Fibroblast of lung (primary cell): ENCODE measurements around the gene ZEB2. TPM values are rescaled to one million over a fixed set of nuclear protein-coding genes. Genes with fewer than 3 reads are reported as not detected.

Source experiments
- DNase-seq, 2 donors: peaks; one replicate each; pipeline versions ENCODE4 v3.0.0 to v3.0.0-alpha.2; 2010; ENCODE audit warnings: low read depth in 2 of 2
- H2AFZ ChIP-seq: 2 replicates; pipeline ENCODE4 v1.5.1; 2012; ENCODE audit warnings: low read length, control low read depth, inconsistent platforms
- H3K27ac ChIP-seq: 2 replicates; pipeline ENCODE4 v1.5.1; 2011; ENCODE audit warnings: low read length, control low read depth; ENCODE audit not compliant: insufficient read depth
- H3K27me3 ChIP-seq: 2 replicates; pipeline ENCODE4 v1.5.1; 2011; ENCODE audit warnings: mild to moderate bottlenecking, low read length; ENCODE audit not compliant: control insufficient read depth, insufficient read depth
- H3K36me3 ChIP-seq: 2 replicates; pipeline ENCODE4 v1.5.1; 2011; ENCODE audit warnings: low read length; ENCODE audit not compliant: control insufficient read depth, insufficient read depth
- H3K4me1 ChIP-seq: 2 replicates; pipeline ENCODE4 v1.5.1; 2011; ENCODE audit warnings: low read length; ENCODE audit not compliant: control insufficient read depth, insufficient read depth; ENCODE audit errors: extremely low read depth
- H3K4me2 ChIP-seq: 2 replicates; pipeline ENCODE4 v1.5.1; 2011; ENCODE audit warnings: low read length, control low read depth; ENCODE audit not compliant: insufficient read depth; ENCODE audit errors: extremely low read depth
- H3K4me3 ChIP-seq, 4 experiments: fragments of 200-600 bp in 1 of 4; sonication (generic) in 1 of 4; replicated peaks in 1 of 4; 2 replicates each; pipeline ENCODE4 v1.5.1; 2011 to 2016; ENCODE audit warnings: low read length in 4 of 4, low read depth in 3 of 4, mild to moderate bottlenecking in 3 of 4, control low read depth in 2 of 4, inconsistent platforms in 1 of 4, mixed read lengths in 1 of 4; ENCODE audit not compliant: insufficient read depth in 1 of 4; ENCODE audit errors: control extremely low read depth in 1 of 4
- H3K79me2 ChIP-seq: 2 replicates; pipeline ENCODE4 v1.5.1; 2012; ENCODE audit warnings: mild to moderate bottlenecking, low read length, inconsistent platforms; ENCODE audit not compliant: control insufficient read depth, insufficient read depth
- H3K9ac ChIP-seq: 2 replicates; pipeline ENCODE4 v1.5.1; 2011; ENCODE audit warnings: mild to moderate bottlenecking, low read length, control low read depth; ENCODE audit not compliant: insufficient read depth
- H3K9me3 ChIP-seq: 2 replicates; pipeline ENCODE4 v1.5.1; 2012; ENCODE audit warnings: low read depth, low read length; ENCODE audit not compliant: control insufficient read depth, insufficient read depth
- H4K20me1 ChIP-seq: 2 replicates; pipeline ENCODE4 v1.5.1; 2011; ENCODE audit warnings: low read length; ENCODE audit not compliant: control insufficient read depth, insufficient read depth; ENCODE audit errors: extremely low read depth
- CTCF ChIP-seq, 2 donors: IDR thresholded peaks in 1 of 2; conservative IDR thresholded peaks in 1 of 2; 1 replicate in 1 of 2; 2 replicates in 1 of 2; pipeline ENCODE4 v1.5.1; 2011 to 2012; ENCODE audit warnings: low read length in 2 of 2, control low read depth in 1 of 2, inconsistent platforms in 1 of 2, low read depth in 1 of 2, mild to moderate bottlenecking in 1 of 2
- EZH2 ChIP-seq: IDR thresholded peaks from 2 replicates; pipeline ENCODE4 v1.5.1; 2012; ENCODE audit warnings: low read length, control low read depth, mild to moderate bottlenecking; ENCODE audit errors: missing control alignments
- polyA minus RNA-seq: library from RNA; depleted of rRNA, polyadenylated mRNA; stranded (reverse); fragments of >200 nt; gene quantifications from 2 replicates; pipeline ENCODE4 v1.2.3, GENCODE V29; 2011; ENCODE audit warnings: low replicate concordance
- polyA plus RNA-seq, 2 donors: library from polyadenylated mRNA; depleted of rRNA in 1 of 2; stranded (reverse) in 1 of 2; unstranded in 1 of 2; fragments of >200 nt; gene quantifications; 2 replicates each; pipeline ENCODE4 v1.2.1, GENCODE V29; 2011 to 2012; ENCODE audit warnings: missing spikeins in 1 of 2
- total RNA-seq: library from RNA; depleted of rRNA; stranded (reverse); fragments of >200 nt; gene quantifications from 2 replicates; pipeline ENCODE4 v1.2.1, GENCODE V29; 2014

Gene ZEB2
- total RNA-seq, result 68.8 and 91.0 TPM in 2 replicates
- 62.7 and 130 TPM in 2 replicates for polyA plus RNA-seq
- 35.8 and 75.9 TPM in 2 replicates for polyA plus RNA-seq (2012)
- polyA minus RNA-seq, result 89.0 and 128 TPM in 2 replicates

DNA sequence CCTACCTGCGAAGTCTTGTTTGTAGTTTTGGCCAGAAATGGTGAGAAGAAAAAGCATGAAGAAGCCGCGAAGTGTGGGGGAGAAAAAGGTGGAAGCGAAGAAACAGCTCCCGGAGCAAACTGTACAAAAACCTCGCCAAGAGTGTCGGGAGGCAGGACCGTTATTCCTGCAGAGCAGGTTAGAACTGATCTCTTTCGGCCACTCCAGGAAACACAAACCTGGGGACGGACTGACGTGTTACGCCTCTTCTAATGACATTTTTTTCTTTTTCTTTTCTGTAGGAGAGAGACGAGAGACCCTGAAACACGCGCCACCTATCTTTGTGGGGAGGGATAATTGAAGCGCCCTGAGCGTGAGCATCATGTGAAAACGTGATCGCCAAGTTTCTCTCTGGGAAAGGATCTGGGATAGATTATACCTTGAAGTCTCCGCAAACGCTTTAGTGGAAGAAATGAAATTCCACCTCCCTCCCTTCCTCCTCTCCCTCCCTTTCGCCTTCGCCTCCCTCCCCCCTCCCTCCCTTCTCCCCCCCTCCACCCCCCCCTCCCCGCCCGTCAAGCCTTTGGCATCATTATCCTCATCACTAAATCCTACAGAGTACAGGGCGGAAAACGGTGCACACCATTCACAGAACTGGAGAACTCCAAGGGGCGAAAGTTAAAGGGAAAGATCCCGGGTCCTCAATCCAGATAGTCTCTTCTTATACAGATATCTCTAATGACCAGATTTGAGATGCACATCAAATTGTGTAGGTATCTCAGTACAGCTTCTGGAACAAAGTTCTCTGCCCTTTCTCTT is at the start of gene ZEB2:
ZEB2 (minus strand) TSS at position 186 of the 798 bp plus-strand sequence. CDS start 2,769 bp downstream, outside the sequence.
- H3K27ac ChIP-seq, result peak within 1 kb of the TSS; percentile 98
- peak; percentile 70 to 99 for DNase-seq
- H3K36me3 ChIP-seq, result no peaks in the 10 kb centered on the region
- H3K4me3 ChIP-seq, result peak within 1 kb of the TSS; percentile 50 to 79 (median 74)
- H3K27me3 ChIP-seq, result no peaks in the 10 kb centered on the region
- H3K9ac ChIP-seq, result peak within 1 kb of the TSS; percentile 97
- H4K20me1 ChIP-seq, result no peaks in the 10 kb centered on the region
- H3K4me1 ChIP-seq, result peaks cover 3% of the 10 kb centered on the region
- peak; percentile 82 to 83 for TF ChIP-seq CTCF (conservative IDR thresholded peaks at IDR 0.05 in 1 of 2, IDR thresholded peaks at IDR 0.05 in 1 of 2; ENCODE audit: low read depth in 1 of 2, low read length in 2 of 2)
- TF ChIP-seq EZH2, result no peak
- peaks cover 41% of the 10 kb centered on the region for H3K79me2 ChIP-seq
- peak within 1 kb of the TSS; percentile 74 for H3K4me2 ChIP-seq
- no peaks in the 10 kb centered on the region for H3K9me3 ChIP-seq
- H2AFZ ChIP-seq, result peak within 1 kb of the TSS; percentile 42

DNA sequence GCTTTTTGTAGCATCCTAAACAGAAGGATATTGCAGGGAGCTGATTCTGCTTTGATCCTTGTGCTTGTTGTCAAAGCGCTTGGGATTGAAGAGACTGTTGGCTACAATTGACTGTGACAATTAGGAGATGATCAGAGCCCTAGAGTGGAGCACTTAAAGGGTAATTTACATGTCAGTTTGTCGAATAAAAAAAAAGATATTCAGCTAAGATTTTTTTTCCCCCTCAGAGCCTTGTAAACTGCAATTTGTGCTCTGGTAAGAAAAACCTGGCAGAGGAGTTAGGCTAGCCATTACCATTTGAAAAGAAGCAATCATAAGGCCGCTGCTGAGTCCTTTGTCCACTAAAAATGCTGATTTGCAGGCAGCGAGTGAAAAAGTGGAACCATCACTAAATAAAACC is 47.8 kb upstream of the ZEB2 start:
- Histone ChIP-seq H3K9me3 (no peaks in the 10 kb centered on the region), H3K27ac (no peak overlapping the region), H2AFZ (no peak overlapping the region), H3K36me3 (no peaks in the 10 kb centered on the region), H3K4me3 (no peak overlapping the region), H3K79me2 (no peaks in the 10 kb centered on the region), H3K4me2 (no peak overlapping the region), H3K4me1 (no peaks in the 10 kb centered on the region), H3K27me3 (no peaks in the 10 kb centered on the region), H3K9ac (no peak overlapping the region), H4K20me1 (no peaks in the 10 kb centered on the region)
- TF ChIP-seq CTCF (conservative IDR thresholded peaks at IDR 0.05 in 1 of 2, IDR thresholded peaks at IDR 0.05 in 1 of 2; ENCODE audit: low read depth in 1 of 2, low read length in 2 of 2) (no peak), EZH2 (no peak)
- DNase-seq, result no peak

DNA sequence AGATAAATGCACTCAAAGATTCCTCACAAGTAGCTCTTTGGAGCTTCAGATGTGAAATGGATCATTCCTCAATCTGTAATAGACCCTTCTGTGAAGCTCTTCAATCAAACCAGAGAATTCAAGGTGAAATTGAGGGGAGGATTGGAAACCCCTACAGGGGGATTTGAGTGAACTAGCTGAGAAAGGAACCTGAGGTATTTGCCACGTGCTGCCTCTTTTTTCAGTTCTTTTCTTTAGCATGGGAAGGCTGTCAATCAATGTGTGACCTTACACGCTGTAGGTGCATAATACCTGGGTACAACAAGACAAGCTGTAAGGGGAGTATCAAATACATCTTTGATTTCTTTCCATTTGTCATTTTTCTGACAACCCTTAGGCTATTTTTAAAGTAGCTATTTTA is 46.5 kb upstream of the ZEB2 start:
- no peaks in the 10 kb centered on the region for H4K20me1 ChIP-seq
- H3K4me2 ChIP-seq, result no peak overlapping the region
- H3K9me3 ChIP-seq, result no peaks in the 10 kb centered on the region
- no peaks in the 10 kb centered on the region for H3K27me3 ChIP-seq
- no peak for TF ChIP-seq CTCF (conservative IDR thresholded peaks at IDR 0.05 in 1 of 2, IDR thresholded peaks at IDR 0.05 in 1 of 2; ENCODE audit: low read depth in 1 of 2, low read length in 2 of 2)
- no peak for TF ChIP-seq EZH2
- no peaks in the 10 kb centered on the region for H3K36me3 ChIP-seq
- no peak overlapping the region for H3K27ac ChIP-seq
- no peak overlapping the region for H3K9ac ChIP-seq
- no peaks in the 10 kb centered on the region for H3K4me1 ChIP-seq
- H2AFZ ChIP-seq, result no peak overlapping the region
- H3K4me3 ChIP-seq, result no peak overlapping the region
- no peaks in the 10 kb centered on the region for H3K79me2 ChIP-seq
- no peak for DNase-seq
